Activated effector memory CD4-positive, alpha-beta T cell treated with anti-CD3 and anti-CD28 coated beads, Interleukin-2, amount 50 U/mL, for 16 hours (primary cell): ENCODE data around the gene GUCY1B1.

ENCODE experiments used
- DNase-seq: peaks from one replicate; pipeline ENCODE4 v3.0.0-alpha.2; 2020

The GUCY1B1 gene

DNA sequence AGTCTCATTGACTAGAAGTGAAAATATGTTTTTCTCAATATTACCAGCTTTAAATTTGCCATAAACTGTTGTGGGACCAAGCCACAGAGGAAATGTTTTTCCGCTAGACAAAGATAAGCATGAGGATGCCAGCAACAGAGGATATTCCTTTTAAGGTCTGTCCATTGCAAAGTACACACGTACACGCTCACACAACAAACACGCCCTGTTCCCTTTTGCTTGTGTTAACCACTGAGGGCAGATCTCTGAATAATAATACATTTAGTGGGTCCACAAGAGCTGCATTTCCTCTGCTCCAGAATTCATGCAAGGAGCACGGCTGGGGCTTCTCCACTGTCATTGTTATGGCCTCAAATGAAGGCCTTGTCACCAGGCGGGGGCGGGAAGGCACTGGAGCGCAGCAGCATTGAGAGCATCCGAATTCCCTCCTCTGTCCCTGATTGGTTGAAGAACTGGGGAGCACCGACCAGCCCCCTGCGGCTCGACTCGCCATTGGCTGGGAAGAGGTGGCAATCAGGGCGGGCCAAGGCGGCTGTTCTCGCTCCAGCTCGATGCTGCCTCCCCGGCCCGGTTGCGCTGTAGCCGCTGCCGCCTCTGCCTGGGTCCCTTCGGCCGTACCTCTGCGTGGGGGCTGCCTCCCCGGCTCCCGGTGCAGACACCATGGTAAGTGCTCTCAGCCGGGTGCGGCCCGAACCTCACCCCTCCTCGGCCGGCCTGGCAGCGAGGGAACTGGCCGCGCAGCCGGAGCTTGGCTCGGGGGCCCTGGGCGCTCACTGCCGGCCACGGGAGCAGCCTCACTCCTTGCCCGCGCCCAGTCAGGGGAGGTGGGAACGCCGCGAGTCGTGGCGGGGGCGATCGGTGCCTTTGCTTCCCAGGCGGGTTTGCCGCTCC, at the start of gene GUCY1B1:
Gene GUCY1B1, plus strand, starts transcription at position 541 of the 891 bp plus-strand sequence. Its CDS starts 120 bp downstream, at position 661.
- peak; percentile 82 for DNase-seq

DNA sequence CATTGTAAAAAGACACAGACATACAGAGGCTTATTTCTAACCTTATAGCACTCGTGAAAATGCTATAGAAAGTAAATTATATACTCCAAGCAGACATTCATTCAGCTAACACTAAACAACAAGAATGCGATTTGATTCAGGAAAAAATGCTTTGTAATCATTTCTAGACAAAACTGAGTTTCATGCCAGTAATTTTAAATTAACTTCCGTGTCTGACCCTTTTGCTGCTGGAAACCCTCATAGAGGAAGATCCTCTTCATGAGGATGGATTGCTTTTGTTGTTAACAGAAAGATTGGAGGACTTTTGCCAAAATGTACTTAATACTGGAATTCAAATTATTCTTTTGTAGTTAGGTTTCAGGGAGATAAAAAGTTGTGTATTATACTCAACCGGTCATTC, 48.9 kb upstream of the GUCY1B1 start:
- DNase-seq = no peak

GRCh38 chr4:155711556-155711955, 47.3 kb upstream of the GUCY1B1 start:
- DNase-seq = no peak

DNA sequence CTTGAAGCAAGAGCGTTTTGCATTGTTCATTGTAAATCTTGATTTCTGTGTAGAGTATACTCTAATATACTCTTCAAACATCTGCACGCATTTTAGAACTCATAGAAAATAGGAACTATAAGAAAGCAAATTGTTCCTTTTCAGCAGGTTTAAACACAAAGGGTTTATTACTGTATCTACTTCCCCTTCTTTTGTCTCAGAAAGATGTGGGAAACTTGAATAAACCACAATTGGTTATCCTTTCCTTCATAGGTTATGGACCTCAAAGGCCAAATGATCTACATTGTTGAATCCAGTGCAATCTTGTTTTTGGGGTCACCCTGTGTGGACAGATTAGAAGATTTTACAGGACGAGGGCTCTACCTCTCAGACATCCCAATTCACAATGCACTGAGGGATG, 46.0 kb upstream of the GUCY1B1 start:
- DNase-seq = no peak

DNA sequence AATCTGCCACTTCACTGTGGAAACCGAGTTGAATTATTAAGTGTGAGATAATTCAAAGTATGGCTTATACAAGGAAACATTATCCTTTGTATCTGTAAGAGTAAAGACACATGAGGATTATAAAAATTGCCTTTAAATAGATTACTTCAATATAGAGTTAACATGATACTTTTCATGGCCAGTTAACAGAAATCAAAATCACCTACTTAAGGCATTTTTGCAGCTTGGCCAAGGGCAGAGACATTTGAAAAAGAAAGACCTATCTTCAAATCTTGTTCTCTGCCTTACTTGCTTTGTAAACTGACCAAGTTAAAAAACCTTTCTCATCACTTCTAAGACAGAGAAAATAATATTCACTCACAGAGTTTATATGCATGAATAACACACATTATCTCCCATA, 44.9 kb upstream of the GUCY1B1 start:
- no peak for DNase-seq

DNA sequence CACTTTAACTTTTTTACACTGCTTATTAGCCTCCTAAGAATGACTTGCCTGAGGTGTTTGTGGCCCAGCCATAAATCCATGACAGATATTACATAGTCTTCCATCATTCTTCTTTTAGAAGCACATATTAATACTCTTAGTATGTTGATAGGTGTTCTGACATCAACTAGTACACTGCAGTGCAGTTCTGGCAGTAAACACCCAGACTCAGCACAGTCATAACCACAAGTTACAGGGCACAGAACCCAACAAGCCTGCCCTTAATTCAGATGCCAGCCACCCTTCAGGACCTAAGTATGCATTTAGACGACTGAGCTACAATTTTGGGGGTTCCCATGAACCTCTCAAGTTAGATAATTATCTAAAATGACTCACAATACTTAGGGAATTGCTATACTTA, 36.5 kb upstream of the GUCY1B1 start:
- DNase-seq = no peak

DNA sequence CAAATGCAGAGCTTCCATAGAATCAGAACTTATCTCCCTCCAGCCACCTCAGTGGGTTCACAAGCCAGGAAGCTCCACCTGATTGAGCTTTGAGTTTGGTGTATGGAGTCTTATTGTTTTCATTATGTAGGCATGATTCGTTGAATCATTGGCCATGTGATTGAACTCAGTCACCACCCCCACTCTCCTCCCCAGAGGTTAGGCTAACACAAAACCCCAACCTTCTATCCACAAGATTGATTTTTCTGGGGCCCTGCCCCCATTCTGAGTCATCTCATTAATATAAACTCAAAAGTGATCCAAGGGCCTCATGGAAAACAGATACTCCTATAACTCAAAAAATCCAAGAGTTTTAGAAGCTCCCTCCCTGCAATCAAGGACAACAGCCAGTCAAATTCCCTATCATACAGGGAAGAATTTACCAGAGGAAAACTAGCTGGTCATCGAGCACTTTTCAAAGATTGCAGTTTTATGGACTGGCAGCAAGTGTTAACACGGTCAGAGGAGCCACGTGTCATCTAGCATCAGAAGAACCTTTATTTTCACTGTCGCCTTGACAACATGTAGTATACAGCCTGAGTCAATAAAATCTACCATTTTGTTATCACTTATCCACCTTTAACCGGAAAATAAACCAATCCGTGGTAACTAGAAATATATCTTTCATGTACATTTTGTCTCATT, 35.9 kb upstream of the GUCY1B1 start:
- DNase-seq = no peak

- DNase-seq = no peak
These were observed 34.1 kb upstream of the GUCY1B1 start for GRCh38 chr4:155724731-155725130.

GRCh38 chr4:155734065-155734464, 24.8 kb upstream of the GUCY1B1 start:
- DNase-seq = no peak

- no peak for DNase-seq
These were observed 23.9 kb upstream of the GUCY1B1 start for GRCh38 chr4:155734951-155735350.

DNA sequence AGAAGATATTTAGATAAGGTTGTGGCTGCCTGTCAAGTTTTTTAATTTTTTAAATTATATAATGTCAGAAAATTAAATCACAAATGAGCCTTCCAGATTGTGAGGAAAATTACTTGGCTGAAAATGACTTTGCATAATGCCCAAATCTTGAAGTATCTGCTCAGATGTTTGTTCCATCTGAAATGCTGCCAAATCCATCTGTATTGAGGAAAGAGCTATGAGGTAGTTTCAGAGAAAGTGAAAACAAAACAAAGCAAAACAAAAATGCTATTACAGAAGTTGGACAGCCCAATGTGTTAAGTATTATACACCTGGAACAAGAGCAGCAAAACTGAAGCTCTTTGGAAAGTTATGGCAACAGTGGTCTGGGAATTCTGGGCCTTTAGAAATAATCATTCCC, 23.3 kb upstream of the GUCY1B1 start:
- DNase-seq = no peak

DNA sequence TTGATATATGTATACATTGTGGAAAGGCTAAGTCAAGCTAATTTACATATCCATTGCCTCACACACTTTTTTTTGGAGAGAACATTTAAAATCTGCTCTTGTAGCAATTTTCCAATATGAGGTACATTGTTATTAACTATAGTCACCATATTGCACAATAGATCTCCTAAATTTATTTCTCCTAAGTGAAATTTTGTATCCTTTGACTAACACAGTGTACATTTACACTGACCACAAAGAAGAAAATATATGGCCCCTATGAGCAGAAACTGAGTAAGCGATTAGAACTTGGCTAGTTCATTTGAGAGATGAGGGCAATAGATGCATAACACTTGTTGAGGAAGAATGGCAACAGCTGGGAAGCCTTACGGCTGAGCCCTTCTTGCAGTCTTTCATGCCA, 20.3 kb upstream of the GUCY1B1 start:
- no peak for DNase-seq

DNA sequence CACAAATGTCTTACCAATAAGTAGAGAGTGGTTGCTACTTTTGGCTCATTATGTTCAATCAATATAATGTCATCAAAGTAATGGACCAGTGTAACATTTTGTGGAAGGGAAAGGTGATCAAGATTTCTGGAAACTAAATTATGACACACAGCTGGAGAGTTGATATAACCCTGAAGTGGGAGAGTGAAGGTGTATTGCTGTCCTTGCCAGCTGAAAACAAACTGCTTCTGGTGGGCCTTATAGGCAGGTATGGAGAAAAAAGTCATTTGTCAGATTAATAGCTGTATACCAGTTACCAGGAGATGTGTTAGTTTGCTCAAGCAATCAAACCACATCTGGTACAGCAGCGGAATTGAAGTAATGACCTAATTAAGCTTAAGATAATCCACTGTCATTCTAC, 17.3 kb upstream of the GUCY1B1 start:
- DNase-seq = no peak

GRCh38 chr4:155742310-155743015, 16.4 kb upstream of the GUCY1B1 start:
- DNase-seq = no peak

DNA sequence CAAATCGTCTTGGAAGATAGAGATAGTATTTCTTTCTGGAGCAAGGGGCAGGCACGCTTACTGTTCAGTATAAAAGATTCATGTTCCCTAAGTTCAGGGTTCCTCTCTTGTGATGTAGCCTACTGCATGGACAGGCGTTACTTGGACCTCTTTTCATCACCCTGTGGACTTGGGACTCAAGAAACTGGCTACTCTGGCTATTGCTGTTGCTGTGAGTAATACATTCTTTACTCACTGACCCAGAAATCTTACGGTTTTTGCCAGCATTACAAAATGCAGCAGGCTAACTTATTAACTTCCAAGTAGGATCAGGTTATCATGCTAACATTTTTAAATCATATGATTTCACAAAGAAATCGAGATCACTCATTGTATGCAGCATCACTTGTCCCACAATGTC, 12.8 kb upstream of the GUCY1B1 start:
- no peak for DNase-seq

DNA sequence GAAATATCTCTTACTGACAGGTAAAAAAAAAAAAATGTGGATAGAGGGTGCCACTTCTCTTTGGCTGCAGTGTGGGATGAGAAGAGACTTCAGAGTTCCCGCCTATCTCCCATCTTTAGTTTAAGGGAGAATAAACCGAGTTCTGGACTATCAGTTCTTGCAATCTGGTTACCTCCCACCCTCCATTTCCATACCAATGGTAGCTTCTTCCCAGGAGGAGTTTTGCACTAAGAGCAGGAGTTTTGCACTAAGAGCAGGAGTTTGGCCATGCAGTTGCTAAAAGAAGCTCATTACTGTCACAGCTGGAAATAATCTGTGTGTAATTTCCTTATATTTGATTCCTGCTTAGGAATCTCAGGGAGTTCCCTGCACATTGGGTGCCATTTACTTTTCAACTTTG, 10.8 kb upstream of the GUCY1B1 start:
- DNase-seq = no peak

- no peak for DNase-seq
These were observed 9.8 kb upstream of the GUCY1B1 start for GRCh38 chr4:155749041-155749440.

DNA sequence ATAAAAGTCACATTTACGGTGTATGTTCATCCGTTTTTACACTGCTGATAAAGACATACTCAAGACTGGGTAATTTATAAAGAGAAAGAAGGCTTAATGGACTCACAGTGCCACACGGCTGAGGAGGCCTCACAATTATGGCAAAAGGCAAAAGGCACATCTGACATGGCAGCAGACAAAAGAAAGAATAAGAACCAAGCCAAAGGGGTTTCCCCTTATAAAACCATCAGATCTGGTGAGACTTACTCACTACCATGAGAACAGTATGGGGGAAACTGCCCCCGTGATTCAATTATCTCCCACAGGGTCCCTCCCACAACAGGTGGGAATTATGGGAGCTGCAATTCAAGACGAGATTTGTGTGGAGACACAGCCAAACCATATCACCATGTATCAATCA, 7.3 kb upstream of the GUCY1B1 start:
- no peak for DNase-seq

DNA sequence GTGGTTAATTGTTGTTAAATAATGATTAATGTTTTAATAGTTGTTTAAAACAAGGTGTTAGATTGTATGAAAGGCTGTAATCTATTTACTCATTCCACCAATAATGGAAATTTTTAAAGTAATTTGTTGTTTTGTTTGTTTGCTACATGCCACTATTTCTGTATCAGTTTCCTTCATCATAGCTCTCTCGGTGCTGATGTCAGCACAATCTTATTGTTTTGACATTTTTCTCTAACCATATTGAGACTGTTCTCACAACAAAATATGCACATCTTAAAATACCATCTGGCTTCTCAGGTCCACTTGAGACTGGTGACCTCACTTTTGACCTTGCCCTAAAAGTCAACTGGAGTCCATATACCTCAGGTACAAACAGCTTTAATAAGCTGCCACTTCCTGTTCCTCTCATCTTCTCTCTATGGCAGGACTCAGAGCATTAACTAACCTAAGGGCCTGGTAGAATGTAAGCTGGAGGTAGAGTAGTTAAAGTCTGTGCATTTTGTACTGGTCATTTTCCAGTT, 1.0 kb upstream of the GUCY1B1 start:
- no peak for DNase-seq

DNA sequence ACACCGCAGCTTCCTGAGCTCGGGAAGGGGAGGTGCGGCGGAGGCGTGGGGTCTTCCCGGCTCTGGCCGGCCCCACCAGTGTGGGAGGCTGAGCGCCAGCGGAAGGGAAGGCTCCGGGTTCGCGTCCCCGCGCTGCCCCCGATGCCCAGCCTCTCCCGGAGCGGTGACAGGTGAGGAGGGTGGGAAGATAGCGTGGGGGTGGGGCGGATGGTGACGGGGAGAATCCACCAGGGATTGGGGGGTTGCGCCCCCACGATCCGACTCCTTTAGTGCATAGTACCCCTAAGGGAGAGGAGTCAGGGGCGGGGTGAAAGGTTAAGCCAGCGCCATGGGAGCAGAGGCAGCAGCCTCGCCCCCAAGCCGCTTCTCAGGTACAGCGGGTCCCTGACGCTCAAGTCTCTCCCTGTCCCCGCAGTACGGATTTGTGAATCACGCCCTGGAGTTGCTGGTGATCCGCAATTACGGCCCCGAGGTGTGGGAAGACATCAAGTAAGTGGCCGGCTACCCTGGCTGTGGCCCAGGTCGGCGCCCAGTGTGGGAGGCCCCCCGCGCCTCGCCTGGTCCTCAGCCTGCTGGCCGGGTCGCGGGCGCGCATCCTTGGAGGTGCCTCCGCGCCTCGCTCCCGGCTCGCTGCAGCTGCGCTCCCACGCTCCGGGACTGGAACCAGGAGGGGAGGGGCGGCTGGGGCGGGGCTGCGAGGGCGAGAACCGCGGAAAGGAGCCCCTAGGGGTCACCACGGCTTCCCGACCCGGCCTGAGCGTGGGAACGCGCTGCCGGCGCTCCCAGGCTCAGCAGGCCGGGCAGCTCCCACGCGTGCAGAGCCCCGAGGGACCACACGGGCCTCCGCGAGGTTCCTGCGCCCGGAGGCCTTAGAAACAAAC, 791 bp downstream of the GUCY1B1 start:
- DNase-seq = peak; percentile 62

GRCh38 chr4:155761047-155761446, 2.2 kb downstream of the GUCY1B1 start:
- DNase-seq = no peak

- DNase-seq = no peak
These were observed 3.1 kb downstream of the GUCY1B1 start for GRCh38 chr4:155761916-155762315.
